Lower lobe of right lung (tissue), 2 donors: ENCODE data around the gene AUTS2. TPM values are rescaled to one million over a fixed set of nuclear protein-coding genes. Genes with fewer than 3 reads are reported as not detected.

Source experiments
- ATAC-seq, 2 donors: fragments of 200-7000 bp; cut with Tn5 transposase; one replicate each; pipeline ENCODE4 v1.9.1; 2020 to 2022; ENCODE audit warnings: mild to moderate bottlenecking in 2 of 2, moderate library complexity in 2 of 2
- DNase-seq: peaks from one replicate; pipeline ENCODE4 v3.0.0-alpha.2; 2020
- H3K27ac ChIP-seq: fragments of 200-600 bp; one replicate; pipeline ENCODE4 v1.8.0; 2022
- H3K27me3 ChIP-seq: fragments of 200-600 bp; one replicate; pipeline ENCODE4 v1.8.0; 2022; ENCODE audit warnings: low read depth
- H3K36me3 ChIP-seq: fragments of 200-600 bp; one replicate; pipeline ENCODE4 v1.8.0; 2022; ENCODE audit warnings: mild to moderate bottlenecking
- H3K4me1 ChIP-seq: fragments of 200-600 bp; one replicate; pipeline ENCODE4 v1.8.0; 2022
- H3K4me3 ChIP-seq: fragments of 200-600 bp; one replicate; pipeline ENCODE4 v1.8.0; 2022; ENCODE audit warnings: mild to moderate bottlenecking
- H3K9me3 ChIP-seq: fragments of 200-600 bp; one replicate; pipeline ENCODE4 v1.8.0; 2022
- intact Hi-C: fragments of 100-400 bp; cut with DNase I; formaldehyde crosslinking; loops from one replicate; pipeline ENCODE4 v1.11.0; 2022
- total RNA-seq: library from RNA; stranded (reverse); fragmentation: NEBNext Ultra II Directional; extraction: Animal tissue kit (Norgen Biotek cat#: 25700); gene quantifications from one replicate; pipeline ENCODE4 v1.2.1, GENCODE V29; 2021
- TF ChIP-seq, protein P1 (sequence below): fragments of 200-600 bp; IDR thresholded peaks from one replicate; pipeline ENCODE4 v1.8.0; 2022; ENCODE audit warnings: antibody characterized with exemption, mild to moderate bottlenecking
- donor health status: DM: no; HTN: yes; CAD: no; lungs with severe emphysema.

AUTS2 gene
- total RNA-seq, 1 donor from 2014 or later: 45.7 TPM

DNA sequence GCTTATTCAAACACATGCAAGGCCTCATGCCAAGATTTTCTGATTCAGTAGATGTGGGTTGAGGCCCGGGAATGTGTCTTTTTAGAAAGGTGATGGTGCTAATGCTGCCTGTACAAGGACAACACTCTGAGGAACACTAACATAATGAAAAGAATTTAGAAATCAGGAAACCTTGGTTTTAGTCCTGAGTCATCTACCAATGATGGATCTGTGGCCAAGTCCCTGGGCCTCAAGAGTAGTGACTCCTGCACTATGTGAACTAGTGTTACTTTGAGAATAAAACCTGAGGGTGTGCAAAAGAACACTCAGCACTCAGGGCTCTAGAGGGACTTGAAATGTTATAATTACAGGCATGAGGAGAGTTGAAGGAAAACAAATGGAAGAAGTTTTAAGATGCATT lies 792.0 kb downstream of the AUTS2 start:
- H3K4me3 ChIP-seq: no peak overlapping the region
- H3K36me3 ChIP-seq: no peaks in the 10 kb centered on the region
- intact Hi-C loops: no loop called here
- H3K27ac ChIP-seq: no peak overlapping the region
- ATAC-seq (no peak), DNase-seq (no peak)
- H3K27me3 ChIP-seq: no peaks in the 10 kb centered on the region
- no peaks in the 10 kb centered on the region for H3K4me1 ChIP-seq
- no peaks in the 10 kb centered on the region for H3K9me3 ChIP-seq
- TF ChIP-seq, protein P1, sequence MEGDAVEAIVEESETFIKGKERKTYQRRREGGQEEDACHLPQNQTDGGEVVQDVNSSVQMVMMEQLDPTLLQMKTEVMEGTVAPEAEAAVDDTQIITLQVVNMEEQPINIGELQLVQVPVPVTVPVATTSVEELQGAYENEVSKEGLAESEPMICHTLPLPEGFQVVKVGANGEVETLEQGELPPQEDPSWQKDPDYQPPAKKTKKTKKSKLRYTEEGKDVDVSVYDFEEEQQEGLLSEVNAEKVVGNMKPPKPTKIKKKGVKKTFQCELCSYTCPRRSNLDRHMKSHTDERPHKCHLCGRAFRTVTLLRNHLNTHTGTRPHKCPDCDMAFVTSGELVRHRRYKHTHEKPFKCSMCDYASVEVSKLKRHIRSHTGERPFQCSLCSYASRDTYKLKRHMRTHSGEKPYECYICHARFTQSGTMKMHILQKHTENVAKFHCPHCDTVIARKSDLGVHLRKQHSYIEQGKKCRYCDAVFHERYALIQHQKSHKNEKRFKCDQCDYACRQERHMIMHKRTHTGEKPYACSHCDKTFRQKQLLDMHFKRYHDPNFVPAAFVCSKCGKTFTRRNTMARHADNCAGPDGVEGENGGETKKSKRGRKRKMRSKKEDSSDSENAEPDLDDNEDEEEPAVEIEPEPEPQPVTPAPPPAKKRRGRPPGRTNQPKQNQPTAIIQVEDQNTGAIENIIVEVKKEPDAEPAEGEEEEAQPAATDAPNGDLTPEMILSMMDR: no peak

DNA sequence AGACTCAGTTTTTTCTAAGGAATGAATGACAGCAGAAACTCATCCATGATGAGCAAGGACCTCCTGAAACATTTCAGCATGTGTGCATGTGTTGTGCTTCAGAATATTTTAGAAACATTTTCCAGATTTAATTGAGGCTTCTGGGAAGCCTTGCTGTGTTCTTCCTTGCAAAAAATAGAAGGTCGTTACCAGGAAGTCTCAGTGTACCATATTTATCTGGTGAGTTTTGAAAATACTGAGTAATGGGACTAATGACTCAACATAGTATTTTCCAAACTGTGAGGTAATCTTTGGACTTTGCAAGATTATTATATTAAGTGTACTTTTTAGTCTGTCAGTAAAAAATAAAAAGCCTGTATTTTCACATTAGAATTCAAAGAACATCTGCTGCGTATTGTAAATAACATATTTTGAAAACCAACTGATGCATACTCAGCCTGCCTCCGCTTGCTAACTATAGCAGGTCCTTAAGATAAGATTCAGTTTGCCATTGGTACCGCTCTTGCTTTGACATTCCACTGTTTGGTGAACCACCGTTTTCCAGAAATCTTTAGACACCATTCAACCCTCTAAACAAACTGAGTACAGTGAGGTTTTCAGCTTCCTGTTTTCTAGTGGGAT lies 794.1 kb downstream of the AUTS2 start:
- TF ChIP-seq, protein P1: no peak
- Histone ChIP-seq H3K4me1 (no peaks in the 10 kb centered on the region), H3K27ac (no peak overlapping the region), H3K9me3 (no peaks in the 10 kb centered on the region), H3K4me3 (no peak overlapping the region), H3K36me3 (no peaks in the 10 kb centered on the region), H3K27me3 (no peaks in the 10 kb centered on the region)
- DNase-seq (no peak), ATAC-seq (no peak)
- intact Hi-C loops: no loop called here

DNA sequence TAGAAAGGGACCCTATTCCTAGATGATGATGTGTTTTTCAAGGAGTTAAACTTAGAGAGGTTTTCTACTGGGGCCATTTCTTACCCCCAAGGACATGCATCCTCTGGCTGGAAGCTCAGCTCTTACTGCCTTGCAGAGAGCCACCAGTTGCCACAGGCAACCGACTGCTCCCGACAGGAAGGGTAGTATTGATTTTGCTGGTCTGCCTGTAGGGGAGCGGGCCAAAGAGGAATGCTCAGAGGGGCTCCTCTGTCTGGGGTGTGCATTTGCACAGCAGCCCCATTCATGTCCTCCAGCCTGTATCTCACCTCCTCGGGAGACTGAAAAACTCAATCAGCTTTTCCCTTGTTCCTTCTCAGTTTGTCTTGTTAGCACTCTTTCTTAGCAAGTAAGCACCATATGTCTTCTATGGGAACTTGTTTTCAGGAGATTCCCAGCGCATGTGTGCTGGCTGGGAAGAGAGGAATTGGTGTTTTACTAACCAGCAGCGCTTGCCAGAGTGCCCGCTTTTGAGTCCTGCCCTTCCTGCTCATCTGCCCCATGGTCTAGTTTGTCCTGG lies 794.7 kb downstream of the AUTS2 start:
- Histone ChIP-seq H3K4me1 (no peaks in the 10 kb centered on the region), H3K27ac (no peak overlapping the region), H3K4me3 (no peak overlapping the region), H3K9me3 (no peaks in the 10 kb centered on the region), H3K36me3 (no peaks in the 10 kb centered on the region), H3K27me3 (no peaks in the 10 kb centered on the region)
- intact Hi-C loops: no loop called here
- DNase-seq (no peak), ATAC-seq (no peak)
- TF ChIP-seq, protein P1: no peak

DNA sequence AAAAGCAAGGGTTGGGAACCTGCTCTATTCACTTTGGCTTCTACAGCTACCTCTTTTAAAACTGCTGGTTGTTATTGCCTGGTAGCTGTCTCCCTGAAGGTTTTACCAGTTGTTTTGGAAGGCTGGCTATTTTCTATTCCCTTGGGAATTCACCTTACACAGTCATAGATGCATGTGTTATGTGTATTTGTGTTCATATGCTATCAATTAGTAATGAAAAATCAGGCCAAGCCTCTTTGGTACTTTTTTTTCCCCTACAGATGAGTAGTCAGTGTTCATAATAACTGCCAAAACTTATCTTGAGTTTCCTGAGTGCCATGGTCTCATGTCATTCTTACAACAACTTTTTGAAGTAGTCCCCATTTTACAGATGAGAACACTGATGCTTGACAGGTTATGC lies 795.7 kb downstream of the AUTS2 start:
- no peak overlapping the region for H3K27ac ChIP-seq
- no peaks in the 10 kb centered on the region for H3K36me3 ChIP-seq
- TF ChIP-seq, protein P1: no peak
- DNase-seq (no peak), ATAC-seq (no peak)
- no peaks in the 10 kb centered on the region for H3K9me3 ChIP-seq
- intact Hi-C loops: no loop called here
- H3K4me3 ChIP-seq: no peak overlapping the region
- H3K27me3 ChIP-seq: no peaks in the 10 kb centered on the region
- H3K4me1 ChIP-seq: no peaks in the 10 kb centered on the region

DNA sequence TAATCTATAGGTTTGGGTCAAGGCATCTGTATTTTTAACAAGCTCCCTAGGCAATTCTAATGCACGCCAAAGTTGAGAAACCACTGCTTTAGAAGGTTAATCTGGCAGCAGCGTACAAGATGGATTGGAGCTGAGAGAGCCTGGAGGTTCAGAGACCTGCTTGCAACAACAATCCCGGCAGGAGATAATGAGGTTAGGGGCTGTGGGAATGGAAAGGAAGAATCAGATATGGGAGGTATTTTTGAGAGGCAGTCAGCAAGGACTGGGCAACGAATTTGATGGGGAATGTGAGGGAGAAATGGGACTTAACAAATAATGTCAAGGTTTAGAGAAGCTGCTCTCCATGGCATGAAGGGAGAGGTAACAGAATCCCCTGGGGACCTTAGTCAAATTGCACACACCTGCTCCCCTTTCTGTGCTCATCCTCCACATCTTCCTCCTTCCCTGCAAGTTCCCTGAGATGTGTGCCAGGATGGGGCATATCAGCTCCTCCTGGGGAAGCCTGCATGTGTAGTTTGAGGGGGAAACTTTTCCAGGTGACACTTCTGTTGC lies 802.6 kb downstream of the AUTS2 start:
- Histone ChIP-seq H3K4me3 (no peak overlapping the region), H3K27ac (no peak overlapping the region), H3K36me3 (no peaks in the 10 kb centered on the region), H3K9me3 (no peaks in the 10 kb centered on the region), H3K27me3 (no peaks in the 10 kb centered on the region), H3K4me1 (no peaks in the 10 kb centered on the region)
- DNase-seq (no peak), ATAC-seq (no peak)
- TF ChIP-seq, protein P1: no peak
- intact Hi-C loops: no loop called here
